SK-N-SH (cell line): ENCODE data around the gene ANXA1.

Experiments
- EP300 ChIP-seq, 2 experiments: IDR thresholded peaks; 2 replicates each; pipeline versions ENCODE4 v1.4.0 to v1.6.1; 2012; ENCODE audit warnings: borderline replicate concordance in 1 of 2, low read depth in 1 of 2, low read length in 1 of 2
- EZH2phosphoT487 ChIP-seq: fragments of 200-600 bp; sonication (generic); IDR thresholded peaks from 2 replicates; pipeline ENCODE4 v1.6.1; 2017; ENCODE audit warnings: low read depth, mixed run types, mild to moderate bottlenecking, antibody characterized with exemption, moderate library complexity, borderline replicate concordance
- GATA2 ChIP-seq: sonication (generic); formaldehyde crosslinking; IDR thresholded peaks from 2 replicates; pipeline ENCODE4 v1.5.0; 2020; ENCODE audit warnings: mild to moderate bottlenecking, missing genetic modification reagents
- MXI1 ChIP-seq: IDR thresholded peaks from 2 replicates; pipeline ENCODE4 v1.6.1; 2012; ENCODE audit warnings: mild to moderate bottlenecking, low read depth, low read length, improper control_type of control experiment
- POLR2AphosphoS5 ChIP-seq: IDR thresholded peaks from 2 replicates; pipeline ENCODE4 v1.6.1; 2012; ENCODE audit warnings: low read depth, low read length
- RAD21 ChIP-seq: IDR thresholded peaks from 2 replicates; pipeline ENCODE4 v1.6.1; 2012; ENCODE audit warnings: mild to moderate bottlenecking, low read length
- RFX5 ChIP-seq: IDR thresholded peaks from 2 replicates; pipeline ENCODE4 v1.6.1; 2012; ENCODE audit warnings: mild to moderate bottlenecking, improper control_type of control experiment, low read length
- SIN3A ChIP-seq: IDR thresholded peaks from 2 replicates; pipeline ENCODE4 v1.6.1; 2012; ENCODE audit warnings: low read depth, mild to moderate bottlenecking, low read length, moderate library complexity, borderline replicate concordance
- SMC3 ChIP-seq: IDR thresholded peaks from 2 replicates; pipeline ENCODE4 v1.6.1; 2012; ENCODE audit warnings: low read depth, low read length, improper control_type of control experiment
- TF ChIP-seq, protein P1 (sequence below): fragments of 150-350 bp; IDR thresholded peaks from 2 replicates; pipeline ENCODE4 v1.6.1; 2017; ENCODE audit warnings: antibody characterized with exemption, low read length, low read depth, borderline replicate concordance
- TF ChIP-seq, protein P2 (sequence below): fragments of 200-600 bp; sonication (generic); IDR thresholded peaks from 2 replicates; pipeline ENCODE4 v1.6.1; 2017; ENCODE audit warnings: antibody characterized with exemption, mild to moderate bottlenecking, moderate library complexity
- TF ChIP-seq, protein P3 (sequence below): IDR thresholded peaks from 2 replicates; pipeline ENCODE4 v1.4.0; 2012; ENCODE audit warnings: low read depth

DNA sequence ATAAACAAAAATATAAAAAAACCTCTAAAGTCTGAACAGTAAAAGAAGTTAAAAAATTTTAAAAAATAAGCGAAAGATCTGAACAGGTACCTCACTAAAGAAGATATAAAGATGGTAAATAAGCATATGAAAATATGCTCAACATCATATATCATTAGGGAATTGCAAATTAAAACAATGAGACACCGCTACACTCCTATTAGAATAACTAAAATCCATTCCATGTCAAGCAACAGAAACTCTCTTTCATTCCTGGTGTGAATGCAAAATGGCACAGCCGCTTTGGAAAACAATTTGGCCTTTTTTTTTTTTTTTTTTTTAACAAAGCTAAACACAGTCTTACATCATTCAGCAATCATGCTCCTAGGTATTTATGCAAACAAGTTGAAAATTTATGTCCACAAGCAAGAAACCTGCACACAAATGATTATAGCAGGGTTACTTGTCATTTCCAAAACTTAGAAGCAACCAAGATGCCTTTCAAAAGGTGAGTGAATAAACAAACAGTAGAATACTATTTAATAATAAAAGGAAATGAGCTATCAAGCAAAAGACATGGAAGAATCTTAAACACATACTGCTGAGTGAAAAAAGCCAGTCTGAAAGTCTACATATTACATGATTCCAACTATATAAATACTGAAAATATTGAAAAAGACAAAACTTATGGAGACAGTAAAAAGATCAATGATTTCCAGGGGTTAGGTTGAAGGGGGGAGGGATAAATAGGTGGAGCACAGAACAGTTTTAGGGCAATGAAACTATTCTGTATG, 22.1 kb downstream of the ANXA1 start:
- no peak for TF ChIP-seq POLR2AphosphoS5
- TF ChIP-seq, protein P1, sequence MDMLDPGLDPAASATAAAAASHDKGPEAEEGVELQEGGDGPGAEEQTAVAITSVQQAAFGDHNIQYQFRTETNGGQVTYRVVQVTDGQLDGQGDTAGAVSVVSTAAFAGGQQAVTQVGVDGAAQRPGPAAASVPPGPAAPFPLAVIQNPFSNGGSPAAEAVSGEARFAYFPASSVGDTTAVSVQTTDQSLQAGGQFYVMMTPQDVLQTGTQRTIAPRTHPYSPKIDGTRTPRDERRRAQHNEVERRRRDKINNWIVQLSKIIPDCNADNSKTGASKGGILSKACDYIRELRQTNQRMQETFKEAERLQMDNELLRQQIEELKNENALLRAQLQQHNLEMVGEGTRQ: no peak
- TF ChIP-seq, protein P2, sequence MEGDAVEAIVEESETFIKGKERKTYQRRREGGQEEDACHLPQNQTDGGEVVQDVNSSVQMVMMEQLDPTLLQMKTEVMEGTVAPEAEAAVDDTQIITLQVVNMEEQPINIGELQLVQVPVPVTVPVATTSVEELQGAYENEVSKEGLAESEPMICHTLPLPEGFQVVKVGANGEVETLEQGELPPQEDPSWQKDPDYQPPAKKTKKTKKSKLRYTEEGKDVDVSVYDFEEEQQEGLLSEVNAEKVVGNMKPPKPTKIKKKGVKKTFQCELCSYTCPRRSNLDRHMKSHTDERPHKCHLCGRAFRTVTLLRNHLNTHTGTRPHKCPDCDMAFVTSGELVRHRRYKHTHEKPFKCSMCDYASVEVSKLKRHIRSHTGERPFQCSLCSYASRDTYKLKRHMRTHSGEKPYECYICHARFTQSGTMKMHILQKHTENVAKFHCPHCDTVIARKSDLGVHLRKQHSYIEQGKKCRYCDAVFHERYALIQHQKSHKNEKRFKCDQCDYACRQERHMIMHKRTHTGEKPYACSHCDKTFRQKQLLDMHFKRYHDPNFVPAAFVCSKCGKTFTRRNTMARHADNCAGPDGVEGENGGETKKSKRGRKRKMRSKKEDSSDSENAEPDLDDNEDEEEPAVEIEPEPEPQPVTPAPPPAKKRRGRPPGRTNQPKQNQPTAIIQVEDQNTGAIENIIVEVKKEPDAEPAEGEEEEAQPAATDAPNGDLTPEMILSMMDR: no peak
- TF ChIP-seq EP300 (IDR thresholded peaks at IDR 0.05; ENCODE audit: borderline replicate concordance in 1 of 2, low read depth in 1 of 2, low read length in 1 of 2): no peak
- no peak for TF ChIP-seq SIN3A
- no peak for TF ChIP-seq RAD21
- TF ChIP-seq MXI1: no peak
- TF ChIP-seq, protein P3, sequence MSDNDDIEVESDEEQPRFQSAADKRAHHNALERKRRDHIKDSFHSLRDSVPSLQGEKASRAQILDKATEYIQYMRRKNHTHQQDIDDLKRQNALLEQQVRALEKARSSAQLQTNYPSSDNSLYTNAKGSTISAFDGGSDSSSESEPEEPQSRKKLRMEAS: no peak
- no peak for TF ChIP-seq EZH2phosphoT487
- TF ChIP-seq RFX5: no peak
- TF ChIP-seq SMC3: no peak
- TF ChIP-seq GATA2 (CRISPR knock-in tag): no peak
